Stomach (tissue), 4 donors: ENCODE data around the gene DMRTC1.
"Not testable (repeated sequence)": the region's sequence is repeated elsewhere in the genome, so short reads cannot be mapped to it uniquely, and the experiment has no call there.

Experiments used
- EP300 ChIP-seq: sonication (generic); formaldehyde crosslinking; IDR thresholded peaks from one replicate; pipeline ENCODE4 v1.6.1; 2017; ENCODE audit warnings: antibody characterized with exemption
- POLR2A ChIP-seq, 4 donors: fragments of 450-650 bp; IDR thresholded peaks; one replicate each; pipeline ENCODE4 v1.6.1; 2016; ENCODE audit warnings: antibody characterized with exemption in 4 of 4, control low read depth in 2 of 4, mild to moderate bottlenecking in 1 of 4, moderate library complexity in 1 of 4
- POLR2AphosphoS5 ChIP-seq, 3 donors: sonication (generic); formaldehyde crosslinking; IDR thresholded peaks; one replicate each; pipeline ENCODE4 v1.6.1; 2016; ENCODE audit warnings: antibody characterized with exemption in 3 of 3
- TF ChIP-seq, protein P1 (sequence below), 7 experiments: fragments of 450-650 bp in 4 of 7; fragments of 200-600 bp in 3 of 7; sonication (generic) in 3 of 7; IDR thresholded peaks; one replicate each; pipeline ENCODE4 v1.5.1; 2016 to 2019; ENCODE audit warnings: antibody characterized with exemption in 7 of 7, control low read depth in 2 of 7, mild to moderate bottlenecking in 1 of 7

DNA sequence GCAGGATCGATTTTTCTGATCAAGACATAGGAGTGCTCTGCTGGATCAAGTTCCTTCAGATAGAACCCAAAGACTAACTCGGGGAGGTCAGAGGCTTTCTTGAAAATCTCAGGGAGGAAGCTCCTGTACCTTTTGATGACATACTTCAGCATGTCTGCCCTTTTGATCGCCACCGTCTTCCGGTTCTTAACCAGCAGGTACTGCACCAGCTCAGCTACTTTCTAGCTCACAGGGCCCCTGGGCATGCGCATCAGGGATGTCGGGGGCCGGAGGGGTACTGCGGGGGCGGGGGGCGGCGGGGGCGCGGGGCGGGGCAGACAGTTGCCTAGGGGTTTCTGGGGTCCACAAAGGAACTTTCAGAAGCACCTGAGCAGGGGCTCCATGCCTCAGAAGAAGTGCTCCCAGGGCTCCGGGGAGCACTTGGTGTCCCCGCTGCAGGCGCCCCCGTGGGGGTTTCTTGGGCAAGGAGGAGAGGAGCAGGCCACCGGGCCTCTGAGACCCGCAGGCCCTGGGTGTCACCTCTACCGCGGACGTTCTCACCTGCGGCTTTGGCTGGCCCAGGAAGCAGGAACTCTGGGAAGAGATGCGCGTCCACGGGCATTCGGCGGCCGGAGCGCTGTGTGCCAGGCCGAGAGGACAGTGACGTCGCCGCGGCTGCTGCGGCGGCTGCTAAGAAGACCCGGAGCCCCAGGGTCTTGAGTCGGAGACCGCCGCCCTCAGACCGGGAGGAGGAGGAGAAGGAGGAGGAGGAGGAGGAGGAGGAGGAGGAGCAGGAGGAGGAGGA, 410 bp downstream of the DMRTC1 start:
- not testable (repeated sequence) for TF ChIP-seq POLR2A (IDR thresholded peaks at IDR 0.05); POLR2AphosphoS5 (IDR thresholded peaks at IDR 0.05); EP300
- TF ChIP-seq, protein P1, sequence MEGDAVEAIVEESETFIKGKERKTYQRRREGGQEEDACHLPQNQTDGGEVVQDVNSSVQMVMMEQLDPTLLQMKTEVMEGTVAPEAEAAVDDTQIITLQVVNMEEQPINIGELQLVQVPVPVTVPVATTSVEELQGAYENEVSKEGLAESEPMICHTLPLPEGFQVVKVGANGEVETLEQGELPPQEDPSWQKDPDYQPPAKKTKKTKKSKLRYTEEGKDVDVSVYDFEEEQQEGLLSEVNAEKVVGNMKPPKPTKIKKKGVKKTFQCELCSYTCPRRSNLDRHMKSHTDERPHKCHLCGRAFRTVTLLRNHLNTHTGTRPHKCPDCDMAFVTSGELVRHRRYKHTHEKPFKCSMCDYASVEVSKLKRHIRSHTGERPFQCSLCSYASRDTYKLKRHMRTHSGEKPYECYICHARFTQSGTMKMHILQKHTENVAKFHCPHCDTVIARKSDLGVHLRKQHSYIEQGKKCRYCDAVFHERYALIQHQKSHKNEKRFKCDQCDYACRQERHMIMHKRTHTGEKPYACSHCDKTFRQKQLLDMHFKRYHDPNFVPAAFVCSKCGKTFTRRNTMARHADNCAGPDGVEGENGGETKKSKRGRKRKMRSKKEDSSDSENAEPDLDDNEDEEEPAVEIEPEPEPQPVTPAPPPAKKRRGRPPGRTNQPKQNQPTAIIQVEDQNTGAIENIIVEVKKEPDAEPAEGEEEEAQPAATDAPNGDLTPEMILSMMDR (IDR thresholded peaks at IDR 0.05): not testable (repeated sequence)
